Inferior parietal cortex (tissue), 1 donor: Measurements from ENCODE around the gene IPO4.

Experiments
- DNase-seq: peaks from one replicate; pipeline ENCODE4 v3.0.0-alpha.2; 2016; ENCODE audit errors: extremely low spot score

The IPO4 gene

GRCh38 chr14:24149302-24149969, 39.2 kb downstream of the IPO4 start:
- no peak for DNase-seq

- no peak for DNase-seq
Measured at GRCh38 chr14:24147761-24148428, 40.7 kb downstream of the IPO4 start.

GRCh38 chr14:24146978-24147760, 41.4 kb downstream of the IPO4 start, which contains the start of gene RNF31:
Gene RNF31, plus strand, starts transcription at chr14:24147498. Its CDS starts 201 bp downstream, at chr14:24147699.
- DNase-seq, result peak; percentile 97

GRCh38 chr14:24146453-24146977, 42.1 kb downstream of the IPO4 start, which contains the start of gene PSME2:
Gene PSME2, minus strand, starts transcription at chr14:24146610. Its CDS starts 29 bp downstream, at chr14:24146581.
- DNase-seq, result peak; percentile 67

- DNase-seq, result no peak
Measured at GRCh38 chr14:24145690-24146452, 42.7 kb downstream of the IPO4 start.

GRCh38 chr14:24145219-24145618, 43.4 kb downstream of the IPO4 start:
- no peak for DNase-seq

GRCh38 chr14:24144451-24144850, 44.2 kb downstream of the IPO4 start:
- DNase-seq, result no peak

- DNase-seq, result no peak
Measured at GRCh38 chr14:24143511-24143910, 45.1 kb downstream of the IPO4 start.

GRCh38 chr14:24141097-24141880, 47.3 kb downstream of the IPO4 start, which contains the start of gene EMC9:
Gene EMC9, minus strand, starts transcription at chr14:24141591. Its CDS starts 287 bp downstream, at chr14:24141304.
- DNase-seq, result peak; percentile 99

GRCh38 chr14:24139272-24139934, 49.2 kb downstream of the IPO4 start:
- DNase-seq, result no peak

GRCh38 chr14:24138396-24139271, 50.0 kb downstream of the IPO4 start:
- no peak for DNase-seq

- DNase-seq, result no peak
Measured at GRCh38 chr14:24137529-24138395, 50.9 kb downstream of the IPO4 start.

GRCh38 chr14:24136684-24137528, 51.7 kb downstream of the IPO4 start:
- no peak for DNase-seq

GRCh38 chr14:24135834-24136683, 52.6 kb downstream of the IPO4 start, which contains the start of gene PSME1:
Gene PSME1, plus strand, starts transcription at chr14:24136194. Its CDS starts 69 bp downstream, at chr14:24136263.
- peak; percentile 83 for DNase-seq

GRCh38 chr14:24135584-24135833, 53.1 kb downstream of the IPO4 start:
- DNase-seq, result no peak

- DNase-seq, result no peak
Measured at GRCh38 chr14:24133735-24134134, 54.9 kb downstream of the IPO4 start.
